ENCODE results near the gene SLC4A5. TPM values are rescaled to one million over a fixed set of nuclear protein-coding genes. Genes with fewer than 3 reads are reported as not detected.

Gene SLC4A5
- total and polyA plus RNA-seq, 2 of the 8 experiments (the other 6 are each of a cell fraction or from before 2014, with no cell fraction given) = 0.42 to 0.52 TPM

DNA sequence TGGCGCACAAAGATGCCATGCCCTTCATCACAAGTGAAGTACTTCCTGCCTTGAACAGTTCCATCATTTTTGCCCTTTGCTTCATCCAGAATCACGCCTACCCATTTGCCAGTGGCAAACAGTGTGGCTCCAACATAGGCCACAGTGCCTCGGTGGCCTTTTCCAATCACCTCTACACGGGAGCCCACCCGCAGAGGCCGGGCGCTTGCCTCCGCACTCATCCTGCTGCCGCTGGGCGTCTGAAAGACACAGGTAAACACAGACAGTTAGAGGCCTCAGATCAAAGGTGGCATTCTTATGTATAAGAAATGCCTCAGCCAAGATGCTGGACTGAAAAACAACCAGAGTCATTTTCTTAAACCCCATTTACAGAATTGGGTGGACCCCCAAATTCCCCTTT, 34.8 kb upstream of the SLC4A5 start:
- Histone ChIP-seq H2BK20ac (ENCODE audit: low read length) (no peak overlapping the region), H3K9ac (replicated peaks in 1 of 4; ENCODE audit: extremely low read depth in 1 of 4, low read depth in 3 of 4, low read length in 3 of 4) (no peak overlapping the region; a peak in 1 of 7 replicates), H2BK15ac (ENCODE audit: low read length) (no peak overlapping the region), H4K20me1 (replicated peaks in 1 of 2; ENCODE audit: control insufficient read depth in 1 of 2, insufficient read depth in 2 of 2, low read length in 2 of 2) (peaks cover 15 to 29% of the 10 kb centered on the region in 2 experiments), H3K4me1 (replicated peaks in 1 of 4; ENCODE audit: control insufficient read depth in 3 of 4, insufficient read depth in 4 of 4, low read length in 3 of 4) (peaks cover 9 to 29% (median 19%) of the 10 kb centered on the region in 4 experiments), H3K36me3 (ENCODE audit: control insufficient read depth in 2 of 4, insufficient read depth in 4 of 4, low read length in 3 of 4) (peaks cover 0 to 16% (median 8%) of the 10 kb centered on the region in 4 experiments; a peak in 4 of 8 replicates), H3K14ac (ENCODE audit: insufficient read length) (no peak overlapping the region), H2BK5ac (ENCODE audit: low read depth, low read length) (0 out of 2 replicates have a peak overlapping the region, but pooled peaks have one; percentile 16), H3K4me3 (ENCODE audit: extremely low read depth in 1 of 4, insufficient read depth in 2 of 4, low read depth in 3 of 4, low read length in 4 of 4) (no peak overlapping the region), H3K23ac (ENCODE audit: insufficient read length) (no peak overlapping the region), H3K79me1 (ENCODE audit: low read depth, low read length) (peaks cover 29% of the 10 kb centered on the region), H3K4me2 (ENCODE audit: insufficient read depth in 1 of 2, low read depth in 2 of 2, low read length in 2 of 2) (no peak overlapping the region), H3K27me3 (replicated peaks in 1 of 4; ENCODE audit: control insufficient read depth in 3 of 4, extremely low read depth in 1 of 4, insufficient read depth in 3 of 4, low read length in 3 of 4) (no peaks in the 10 kb centered on the region), H2BK120ac (replicated peaks; ENCODE audit: low read depth, low read length) (no peak overlapping the region), H2BK12ac (ENCODE audit: low read depth, low read length) (no peak overlapping the region), H3K18ac (ENCODE audit: extremely low read depth, low read length) (no peak overlapping the region), H2AK5ac (ENCODE audit: low read depth, low read length) (no peak overlapping the region), H4K8ac (ENCODE audit: extremely low read depth, insufficient read depth, low read length) (no peak overlapping the region), H3K27ac (ENCODE audit: low read depth, low read length) (no peak overlapping the region), H3K56ac (replicated peaks; ENCODE audit: insufficient read length, low read depth, low read length) (no peak overlapping the region), H3K4ac (replicated peaks; ENCODE audit: insufficient read length, low read depth, low read length) (no peak overlapping the region), H3K79me2 (ENCODE audit: control insufficient read depth in 1 of 2, insufficient read depth in 2 of 2, low read length in 2 of 2) (peaks cover 4 to 45% of the 10 kb centered on the region in 2 experiments), H2AFZ (ENCODE audit: low read length) (no peak overlapping the region), H4K91ac (replicated peaks; ENCODE audit: insufficient read length, low read length) (no peak overlapping the region), H3K9me3 (ENCODE audit: insufficient read depth in 2 of 2, low read depth in 1 of 2, low read length in 1 of 2) (no peaks in the 10 kb centered on the region), H3K23me2 (ENCODE audit: low read depth, low read length) (peaks cover 5% of the 10 kb centered on the region), H4K5ac (ENCODE audit: insufficient read length, low read depth, low read length) (no peak overlapping the region)
- ChIA-PET CTCF (ENCODE audit: partially characterized antibody) (interaction anchor here (1.1 to 2.4 kb wide), 3 partner anchors 11 to 45 kb away, joined by 3 to 16 read pairs (median 4); no protein-coding TSS in a partner anchor), POLR2A (ENCODE audit: partially characterized antibody) (no interaction called here)
- DNase-seq (ENCODE audit: low read depth in 1 of 2, low spot score in 2 of 2) (no peak), FAIRE-seq (no peak)
- TF ChIP-seq ASH2L (IDR thresholded peaks at IDR 0.05; ENCODE audit: low read length) = no peak
- TF ChIP-seq SIX5 (IDR thresholded peaks at IDR 0.05; ENCODE audit: low read depth, low read length) = no peak
- TF ChIP-seq KDM1A (IDR thresholded peaks at IDR 0.05; ENCODE audit: borderline replicate concordance, low read length) = no peak
- TF ChIP-seq TAF1 (IDR thresholded peaks at IDR 0.05; ENCODE audit: low read depth, low read length) = no peak
- no peak for TF ChIP-seq SP4 (IDR thresholded peaks at IDR 0.05; ENCODE audit: low read length)
- TF ChIP-seq POLR2AphosphoS5 (IDR thresholded peaks at IDR 0.05; ENCODE audit: low read depth, low read length) = no peak
- TF ChIP-seq BRCA1 (IDR thresholded peaks at IDR 0.05; ENCODE audit: low read depth, low read length) = no peak
- no peak for TF ChIP-seq HDAC6 (IDR thresholded peaks at IDR 0.05; ENCODE audit: low read depth, low read length)
- no peak for TF ChIP-seq EP300 (IDR thresholded peaks at IDR 0.05; ENCODE audit: borderline replicate concordance in 1 of 2, low read depth in 2 of 2, low read length in 2 of 2)
- no peak for TF ChIP-seq JUN (IDR thresholded peaks at IDR 0.05; ENCODE audit: low read depth, low read length)
- TF ChIP-seq BACH1 (IDR thresholded peaks at IDR 0.05; ENCODE audit: low read length) = no peak
- TF ChIP-seq NANOG (IDR thresholded peaks at IDR 0.05; ENCODE audit: insufficient read depth, low read depth, low read length, poor library complexity, severe bottlenecking) = no peak
- no peak for TF ChIP-seq TAF7 (optimal IDR thresholded peaks at IDR 0.05; ENCODE audit: borderline replicate concordance, low read depth, low read length)
- 92% methylated on average over 10 of the region's 10 CpGs; no CpG with 5 or more reads in 1 of the 2 experiments for WGBS, 2 experiments (ENCODE audit: extremely low coverage in 1 of 2, insufficient coverage in 1 of 2, insufficient read length in 1 of 2, insufficient replicate concordance in 2 of 2, low coverage in 1 of 2, low lambda C conversion rate in 2 of 2, missing lambda C conversion rate in 1 of 2)

Measured in H1 (cell line).